ENCODE results near the gene CASS4.
"Not testable (repeated sequence)": the region's sequence is repeated elsewhere in the genome, so short reads cannot be mapped to it uniquely, and the experiment has no call there.

CASS4 gene

GRCh38 chr20:56392881-56393482 is 19.1 kb upstream of the CASS4 start:
- DNase-seq = no peak

DNA sequence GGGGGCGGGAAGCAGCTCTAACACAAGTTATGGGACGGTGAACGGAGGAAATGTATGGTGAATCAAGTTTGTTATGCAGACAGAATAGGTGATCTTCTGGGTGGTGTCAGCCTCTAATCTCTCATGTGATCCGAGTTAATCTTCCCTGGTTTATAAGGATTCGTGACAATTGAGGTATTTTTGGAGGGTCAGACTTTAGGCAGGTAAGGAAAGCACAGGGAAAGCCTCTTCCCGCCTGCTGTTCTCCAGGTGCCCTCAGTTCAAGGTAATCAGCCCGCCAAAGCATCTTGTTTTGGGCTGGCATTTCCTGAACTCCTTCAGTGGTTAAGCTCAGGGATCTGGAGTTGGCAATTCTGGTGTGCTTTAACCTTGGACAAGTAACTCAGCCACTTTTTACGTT is 18.4 kb upstream of the CASS4 start:
- DNase-seq = no peak

DNA sequence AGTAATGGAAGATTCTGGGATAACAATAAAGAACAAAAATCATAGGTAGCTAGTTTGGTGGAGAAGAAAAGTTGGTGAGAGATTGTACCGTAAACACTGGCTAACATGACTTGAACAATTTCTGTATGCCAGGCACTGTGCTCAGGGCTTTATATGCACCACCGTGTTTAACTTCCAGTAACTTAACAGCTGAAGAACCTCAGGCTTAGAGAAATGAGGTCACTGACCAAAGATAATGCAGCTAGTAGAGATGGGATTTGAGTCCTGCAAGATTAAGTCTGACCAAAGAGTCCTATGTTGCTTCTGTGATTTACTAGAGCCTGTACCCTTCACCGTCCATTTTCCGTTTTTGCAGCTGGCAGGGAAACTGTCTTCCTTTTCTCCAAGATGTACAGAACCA is 16.9 kb upstream of the CASS4 start:
- no peak for DNase-seq

- DNase-seq = peak; percentile 47
Observed at GRCh38 chr20:56400001-56400640, 11.9 kb upstream of the CASS4 start.

GRCh38 chr20:56403465-56403864 is 8.6 kb upstream of the CASS4 start:
- DNase-seq = no peak

DNA sequence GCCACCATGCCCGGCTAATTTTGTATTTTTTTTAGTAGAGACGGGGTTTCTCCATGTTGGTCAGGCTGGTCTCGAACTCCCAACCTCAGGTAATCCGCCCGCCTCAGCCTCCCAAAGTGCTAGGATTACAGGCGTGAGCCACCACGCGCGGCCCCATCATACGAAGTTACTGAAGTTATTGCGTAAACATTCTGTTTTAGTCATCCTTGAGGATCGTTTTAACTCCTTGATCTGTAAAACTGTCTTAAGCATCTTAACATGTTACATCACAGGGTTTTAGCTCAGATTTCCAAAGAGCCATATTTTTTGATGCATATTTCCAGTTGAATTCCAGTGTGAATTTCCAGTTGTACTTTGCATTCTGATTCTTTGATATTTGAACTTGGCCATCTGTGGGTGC is 6.7 kb upstream of the CASS4 start:
- DNase-seq = not testable (repeated sequence)

- DNase-seq = no peak
Observed at GRCh38 chr20:56406910-56407309, 5.2 kb upstream of the CASS4 start.

DNA sequence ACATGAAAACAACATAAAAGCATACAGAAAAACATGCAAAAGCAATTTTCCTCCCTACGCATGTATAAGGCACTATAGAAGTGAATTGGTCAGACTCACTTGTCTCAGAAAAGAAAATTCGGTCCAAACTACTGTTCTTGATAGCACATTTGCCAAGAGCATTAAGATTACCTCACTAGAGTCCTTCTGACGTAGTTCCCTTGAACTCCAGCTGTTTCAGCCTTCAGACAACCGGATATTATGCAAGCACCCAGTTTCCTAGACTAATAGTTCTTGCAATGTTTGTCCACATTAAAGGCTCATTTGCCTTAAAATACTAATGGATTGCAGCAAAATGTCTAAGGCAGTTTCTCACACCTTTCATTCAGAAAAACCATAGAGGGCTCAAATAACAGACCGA is 2.5 kb upstream of the CASS4 start:
- no peak for DNase-seq

DNA sequence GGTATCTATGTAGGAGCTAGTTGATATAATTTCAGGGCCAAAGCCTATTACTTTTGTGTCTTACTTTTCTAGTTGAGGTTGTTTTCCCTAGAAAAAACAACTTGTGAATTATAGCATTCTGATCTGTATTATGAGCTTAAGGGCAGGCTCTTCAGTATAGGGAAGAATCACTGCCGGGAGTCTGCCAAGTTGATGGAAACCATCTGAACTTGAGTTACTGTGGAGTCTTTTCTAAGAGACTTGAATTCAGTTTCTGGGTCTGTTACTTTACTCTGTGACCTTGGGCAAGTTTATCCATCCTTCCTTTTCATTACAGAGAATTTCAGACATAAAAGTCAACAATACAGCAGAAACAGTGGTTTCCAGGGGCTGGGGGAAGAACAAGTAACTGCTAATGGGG is 2.1 kb upstream of the CASS4 start:
- no peak for DNase-seq

GRCh38 chr20:56411287-56411686 is 773 bp upstream of the CASS4 start:
- DNase-seq = not testable (repeated sequence)

DNA sequence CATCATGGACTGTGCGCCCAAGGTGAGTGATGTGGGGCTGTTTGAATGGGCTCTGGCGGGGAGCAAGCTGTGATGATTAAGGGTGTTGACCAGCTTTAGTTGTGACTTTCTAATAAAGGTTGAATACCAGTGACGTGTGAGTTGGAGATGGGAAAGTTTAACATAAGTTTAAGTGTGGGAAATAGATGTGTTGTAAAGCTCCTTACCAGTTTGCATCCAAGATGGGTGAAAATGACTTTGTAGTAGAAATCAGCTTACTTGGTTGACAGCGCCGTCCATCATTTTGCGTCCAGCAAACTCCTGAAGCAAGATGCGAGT is 372 bp downstream of the CASS4 start:
- no peak for DNase-seq

DNA sequence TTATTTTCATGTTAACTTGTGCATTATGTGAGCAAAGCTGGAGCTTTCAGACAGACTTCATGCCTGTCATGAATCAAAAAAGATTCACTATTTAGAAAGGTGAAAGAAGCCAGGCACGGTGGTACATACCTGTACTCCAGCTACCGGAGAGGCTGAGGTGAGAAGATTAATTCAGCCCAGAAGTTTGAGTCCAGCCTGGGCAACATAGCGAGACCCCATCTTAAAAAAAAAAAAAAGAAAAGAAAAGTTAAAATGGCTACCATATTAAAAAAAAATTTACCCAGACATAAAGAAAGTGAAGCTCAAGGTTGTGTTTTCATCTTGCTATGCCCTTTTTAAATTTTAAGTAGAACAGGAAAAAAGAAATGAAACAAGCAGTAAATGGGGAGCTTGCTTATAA is 889 bp downstream of the CASS4 start:
- DNase-seq = no peak

DNA sequence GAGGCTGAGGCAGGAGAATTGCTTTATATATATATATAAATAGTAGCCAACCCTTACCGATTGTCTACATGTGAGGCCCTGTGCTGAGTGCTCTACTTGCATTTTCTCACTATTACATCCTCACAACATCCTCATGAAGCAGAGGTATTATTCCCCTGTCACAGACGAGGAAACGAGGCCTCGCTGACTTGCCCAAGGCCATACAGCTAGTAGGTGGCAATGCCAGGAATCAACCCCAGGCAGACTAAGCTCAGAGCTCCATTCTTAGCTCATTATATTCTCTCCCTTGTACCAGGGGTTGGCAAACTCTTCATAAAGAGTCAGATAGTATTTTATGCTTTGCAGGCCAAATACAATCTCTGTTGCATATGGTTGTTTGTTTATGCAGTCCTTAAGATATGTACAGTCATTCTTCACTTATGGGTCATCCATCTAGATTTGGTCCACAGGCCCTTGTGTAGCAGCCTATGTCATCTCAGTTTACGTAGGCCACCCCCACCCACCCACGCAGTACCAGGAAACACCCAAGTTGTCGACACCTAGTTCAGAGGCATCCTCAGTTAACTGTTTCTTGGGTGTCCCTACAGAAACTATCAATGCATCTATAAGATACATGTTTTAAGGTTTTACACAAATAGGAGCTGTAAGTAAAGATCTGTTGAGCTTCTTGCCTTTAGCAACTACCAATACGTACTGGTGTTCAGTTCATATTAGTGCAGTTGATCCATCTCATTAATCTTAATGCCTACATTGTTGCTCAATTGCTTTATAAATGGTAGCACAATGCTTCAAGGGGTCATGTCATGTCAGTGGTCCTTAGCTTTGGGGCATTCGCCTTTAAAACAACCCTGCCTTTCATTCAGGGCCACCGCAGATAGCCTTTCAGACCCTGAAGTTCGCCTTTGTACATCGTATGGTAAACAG is 3.0 kb downstream of the CASS4 start:
- peak; percentile 58 for DNase-seq

DNA sequence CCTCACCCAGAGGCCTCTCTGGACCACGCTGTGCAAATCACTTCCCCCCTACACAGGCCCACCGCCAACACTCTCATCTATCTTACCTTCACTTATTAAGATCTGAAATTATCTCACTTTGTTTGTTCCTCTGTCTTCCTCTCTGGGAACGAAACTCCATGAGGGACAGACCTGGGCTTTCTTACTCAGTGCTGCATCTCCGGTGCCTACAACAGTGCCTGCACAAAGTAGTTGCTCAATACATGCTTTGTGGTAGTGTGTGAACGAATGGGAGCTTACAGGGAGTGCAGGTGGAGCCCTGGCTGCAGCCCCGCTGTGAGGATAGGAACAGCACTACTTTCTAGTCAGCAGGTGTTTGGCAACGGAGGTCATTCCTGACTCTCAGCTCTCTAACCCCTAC is 5.3 kb downstream of the CASS4 start:
- DNase-seq = no peak

DNA sequence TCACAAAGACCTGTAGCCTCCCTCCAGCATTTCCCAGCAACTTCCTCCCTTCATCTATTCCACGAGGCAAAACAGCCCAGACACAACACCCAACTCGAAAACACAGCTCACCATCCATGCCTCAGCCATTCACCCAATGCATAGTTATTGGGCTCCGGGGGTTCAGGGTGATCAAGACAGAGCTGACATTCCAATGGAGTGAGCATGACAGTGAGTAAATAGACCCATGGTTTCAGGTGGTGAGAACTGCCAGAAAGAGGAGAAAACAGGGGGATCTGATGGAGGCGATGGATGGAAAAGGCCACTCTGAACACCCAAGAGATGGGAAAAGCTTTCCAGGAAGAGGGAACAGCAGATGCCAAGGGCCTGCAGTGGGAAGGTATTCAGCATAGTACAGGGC is 5.9 kb downstream of the CASS4 start:
- no peak for DNase-seq

GRCh38 chr20:56418385-56418861 is 6.4 kb downstream of the CASS4 start:
- DNase-seq = no peak

GRCh38 chr20:56420028-56420427 is 8.0 kb downstream of the CASS4 start:
- no peak for DNase-seq

DNA sequence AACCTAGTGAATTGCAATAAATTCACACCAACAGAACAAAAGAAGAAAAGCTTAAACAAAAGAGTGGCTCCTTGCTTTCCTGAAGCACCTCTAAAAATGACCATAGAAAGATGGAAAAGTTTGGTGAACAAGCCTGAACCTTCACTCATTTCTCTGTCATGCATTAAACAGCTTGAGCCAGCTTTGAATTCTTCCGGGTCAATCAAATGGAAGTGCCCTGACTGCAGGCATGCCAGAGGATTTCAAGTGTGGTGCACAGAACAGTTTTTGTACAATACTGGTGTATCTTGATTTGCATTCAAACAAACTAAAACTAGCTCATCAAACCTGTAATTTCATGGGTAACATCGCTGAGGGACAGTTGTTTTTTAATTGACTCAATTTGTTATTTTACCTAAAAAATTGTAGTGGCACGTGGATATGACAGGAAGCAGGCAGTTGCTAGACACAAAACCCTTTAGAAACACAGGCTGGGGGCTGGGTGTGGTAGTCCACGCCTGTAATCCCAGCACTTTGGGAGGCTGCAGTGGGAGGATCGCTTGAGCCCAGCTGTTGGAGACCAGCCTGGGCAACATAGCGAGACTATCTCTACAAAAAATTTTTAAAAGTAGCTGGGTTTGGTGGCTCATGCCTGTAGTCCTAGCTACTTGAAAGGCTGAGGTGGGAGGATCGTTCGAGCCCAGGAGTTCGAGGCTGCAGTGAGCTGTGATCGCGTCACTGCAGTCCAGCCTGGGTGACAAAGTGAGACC is 9.1 kb downstream of the CASS4 start:
- DNase-seq = no peak

DNA sequence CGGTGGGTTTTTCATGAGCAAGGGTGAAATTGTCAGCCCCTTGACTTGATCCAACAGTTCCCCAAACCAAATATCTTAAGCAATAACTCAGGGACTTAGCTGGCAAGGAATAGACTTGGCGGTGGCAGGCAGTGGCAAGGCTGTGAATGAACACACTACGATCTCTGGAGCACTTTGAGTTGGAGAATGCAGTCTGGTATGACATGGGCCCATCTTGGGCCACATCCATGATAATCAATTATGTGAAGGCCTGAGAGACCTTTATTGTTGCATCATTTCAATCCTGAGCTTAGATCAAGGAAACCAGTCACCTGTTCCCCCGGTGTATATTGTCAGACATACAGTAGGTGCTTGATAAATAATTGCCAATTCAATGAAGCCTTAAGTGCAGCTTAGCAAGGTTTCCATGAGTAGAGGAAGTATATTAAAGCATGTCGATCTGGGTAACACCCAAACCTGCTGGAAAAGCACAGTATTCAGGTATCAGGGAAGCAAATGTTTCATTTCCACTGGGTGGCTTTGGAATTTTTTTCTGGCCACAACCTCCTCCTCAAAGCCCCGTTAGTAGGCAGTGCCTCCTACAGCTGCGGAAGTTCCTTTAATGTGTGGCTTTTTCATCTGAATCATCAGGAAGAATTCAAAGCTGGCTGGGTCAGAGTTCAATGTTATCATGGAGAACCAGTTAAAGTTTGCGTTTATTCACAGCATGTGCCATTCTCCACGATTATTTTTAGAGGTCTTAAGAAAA is 10.2 kb downstream of the CASS4 start:
- DNase-seq = no peak

DNA sequence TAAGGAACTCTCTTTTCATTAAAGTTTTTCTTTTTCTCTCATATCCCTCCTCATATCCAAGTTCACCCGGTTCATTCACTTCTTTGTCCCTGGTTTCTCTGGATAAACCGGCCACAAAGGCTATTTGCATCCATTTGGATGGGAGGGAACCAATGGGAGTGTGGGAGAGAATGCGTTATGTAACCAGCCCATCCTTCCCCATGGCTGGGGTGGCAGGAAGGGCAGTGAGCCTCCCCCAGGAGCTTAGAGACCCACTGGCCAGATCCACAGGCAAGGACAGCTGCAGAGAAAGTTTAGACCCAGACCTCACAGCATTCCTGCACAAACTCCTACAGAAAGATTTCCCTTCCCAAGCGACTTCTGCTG is 10.7 kb downstream of the CASS4 start:
- no peak for DNase-seq

- no peak for DNase-seq
Observed at GRCh38 chr20:56423211-56423610, 11.2 kb downstream of the CASS4 start.

DNA sequence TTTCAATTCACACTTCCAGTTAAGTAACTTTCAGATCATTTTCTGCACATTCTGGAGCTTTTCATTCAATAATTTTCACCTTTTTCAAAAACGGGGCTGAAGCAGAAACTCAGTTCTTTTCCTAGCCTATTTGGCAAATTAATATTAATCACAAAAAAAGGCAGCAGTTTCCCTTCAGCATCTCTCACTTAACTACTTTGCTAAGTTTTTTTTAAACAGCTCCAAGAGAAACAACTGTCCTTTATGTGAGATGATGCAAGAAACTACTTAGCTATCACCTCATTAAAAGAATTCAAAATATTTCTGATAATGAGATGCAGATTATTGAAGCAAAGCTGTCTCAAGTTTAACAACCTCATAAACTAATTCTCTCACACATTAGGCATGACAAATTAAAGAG is 11.8 kb downstream of the CASS4 start:
- DNase-seq = no peak

GRCh38 chr20:56424931-56425330 is 12.9 kb downstream of the CASS4 start:
- DNase-seq = no peak

All from CD4-positive, alpha-beta T cell treated with Interleukin-15 for 1 hour (primary cell).